HL-60 (cell line): ENCODE data around the gene IGFBP3.

ENCODE experiments used
- DNase-seq, 2 experiments: peaks; one replicate each; pipeline ENCODE4 v3.0.0-alpha.2; 2010 to 2020; ENCODE audit warnings: low read depth in 1 of 2, low spot score in 1 of 2
- H3K27ac ChIP-seq: fragments of 250-450 bp; sonication (Bioruptor Pico); replicated peaks from 2 replicates; pipeline ENCODE4 v1.5.1; 2020; ENCODE audit warnings: mild to moderate bottlenecking, moderate library complexity
- H3K27me3 ChIP-seq: fragments of 250-450 bp; sonication (Bioruptor Pico); 2 replicates; pipeline ENCODE4 v1.5.1; 2021; ENCODE audit warnings: mild to moderate bottlenecking, moderate library complexity; ENCODE audit not compliant: insufficient read depth, poor library complexity, severe bottlenecking
- H3K4me3 ChIP-seq: replicated peaks from 2 replicates; pipeline ENCODE4 v1.5.1; 2011; ENCODE audit warnings: mild to moderate bottlenecking, control low read depth, low read length; ENCODE audit not compliant: insufficient read depth
- CTCF ChIP-seq: IDR thresholded peaks from one replicate; pipeline ENCODE4 v1.5.1; 2011; ENCODE audit warnings: low read length, control low read depth, inconsistent platforms; ENCODE audit not compliant: insufficient read depth
- GABPA ChIP-seq: IDR thresholded peaks from 2 replicates; pipeline ENCODE4 v1.6.1; 2012; ENCODE audit warnings: low read depth
- POLR2AphosphoS5 ChIP-seq: IDR thresholded peaks from 2 replicates; pipeline ENCODE4 v1.6.1; 2012; ENCODE audit warnings: low read depth
- REST ChIP-seq: IDR thresholded peaks from 2 replicates; pipeline ENCODE4 v1.6.1; 2012; ENCODE audit warnings: low read depth; ENCODE audit not compliant: insufficient replicate concordance
- SPI1 ChIP-seq: IDR thresholded peaks from 2 replicates; pipeline ENCODE4 v1.6.1; 2012; ENCODE audit warnings: low read depth, mild to moderate bottlenecking, borderline replicate concordance

IGFBP3 gene

DNA sequence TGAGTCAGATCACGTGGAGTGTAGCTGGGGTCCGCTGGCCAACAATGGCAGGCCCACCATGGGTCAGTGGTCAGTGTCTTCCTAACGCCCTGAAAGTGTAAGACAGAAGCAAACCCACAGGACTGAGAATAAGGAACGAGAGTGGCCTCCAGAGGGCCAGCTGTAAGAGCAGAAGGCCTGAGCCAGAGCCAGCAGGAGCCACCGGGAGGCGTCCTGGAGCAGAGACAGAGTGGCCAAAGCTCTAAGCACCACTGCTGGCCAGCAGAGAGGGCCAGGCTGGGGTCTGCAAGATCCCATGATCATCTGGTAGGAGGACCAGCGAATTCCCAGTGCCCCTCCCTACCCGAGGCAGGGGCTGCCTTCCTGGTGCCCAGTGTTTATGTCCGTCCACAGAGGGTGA lies 57.4 kb downstream of the IGFBP3 start:
- TF ChIP-seq REST (no peak), SPI1 (no peak), GABPA (no peak), CTCF (no peak), POLR2AphosphoS5 (no peak)
- DNase-seq = no peak
- no peaks in the 10 kb centered on the region for H3K27me3 ChIP-seq

More for the DNA sequence above, 57.4 kb downstream of the IGFBP3 start:
- no peak overlapping the region for H3K4me3 ChIP-seq
- no peak overlapping the region for H3K27ac ChIP-seq
